HG02588 (cell line): ENCODE results near the gene TMC3.

Source experiments
- ATAC-seq: cut with Tn5 transposase; IDR thresholded peaks from one replicate; pipeline ENCODE4 v1.9.1; 2021; ENCODE audit warnings: mild to moderate bottlenecking, moderate library complexity; ENCODE audit not compliant: unreplicated experiment

TMC3 gene

GRCh38 chr15:81282911-81283310 is 91.1 kb downstream of the TMC3 start:
- no peak for ATAC-seq

DNA sequence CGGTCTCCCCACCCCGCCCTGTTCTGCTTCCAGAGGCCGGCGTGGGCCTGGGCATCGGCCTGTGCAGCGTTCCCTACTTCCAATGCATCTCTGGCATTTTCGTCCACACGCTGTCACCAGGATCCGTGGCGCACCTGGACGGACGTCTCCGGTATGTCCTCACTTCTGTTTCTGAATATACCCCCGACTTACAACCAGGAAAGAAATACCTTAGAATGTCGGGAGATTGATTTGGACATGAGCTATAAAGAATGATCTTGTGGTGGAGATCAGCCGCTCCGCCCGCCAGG is 91.5 kb downstream of the TMC3 start:
- ATAC-seq: no peak

DNA sequence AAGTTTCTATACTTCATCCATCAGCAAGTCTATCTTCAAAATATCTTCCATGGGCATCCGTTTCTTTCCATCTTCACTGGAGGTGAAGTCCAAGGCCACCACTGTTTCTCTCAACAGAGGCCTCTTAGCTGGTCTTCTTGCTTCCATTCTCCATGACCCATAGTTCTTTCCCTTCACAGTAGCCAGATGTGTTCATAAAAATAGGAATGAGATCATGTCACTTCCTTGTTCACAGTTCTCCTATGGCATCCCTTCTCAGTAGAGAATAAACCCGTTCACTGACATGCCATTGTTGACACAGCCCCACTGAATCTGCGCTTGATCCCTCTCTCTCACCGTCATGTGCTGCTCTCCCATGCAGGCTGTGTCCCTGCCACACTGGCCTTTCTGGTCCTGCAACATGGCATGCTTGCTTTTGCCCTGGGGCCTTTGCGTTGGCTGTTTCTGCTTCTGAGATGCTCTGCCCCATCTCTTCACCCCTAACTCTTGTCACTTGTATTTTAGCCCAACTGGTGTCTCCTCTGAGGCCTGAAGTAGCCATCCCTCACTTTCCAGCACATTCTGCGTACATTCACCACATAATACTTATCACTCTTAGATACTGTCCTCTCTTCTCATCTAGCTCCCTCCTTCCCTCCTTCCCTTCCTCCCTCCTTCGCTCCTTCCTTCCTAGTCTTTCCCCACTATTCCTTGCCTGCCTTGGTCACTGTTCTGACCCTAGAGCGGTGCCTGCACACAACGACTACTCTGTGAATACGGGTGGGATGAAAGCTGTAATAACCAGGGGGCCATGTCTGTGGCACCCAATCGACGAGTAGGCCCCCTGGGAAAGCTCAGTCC is 92.0 kb downstream of the TMC3 start:
- no peak for ATAC-seq

- ATAC-seq: no peak
Observed at GRCh38 chr15:81281456-81281735, 92.6 kb downstream of the TMC3 start.
